ENCODE results near the gene HIPK3. TPM values are rescaled to one million over a fixed set of nuclear protein-coding genes. Genes with fewer than 3 reads are reported as not detected.

Gene HIPK3
- total RNA-seq (ENCODE audit: low replicate concordance), result 63.9 and 75.3 TPM in 2 replicates
- long read RNA-seq, partial matches to known transcripts, result 3 of 13 reads
- long read RNA-seq, other reads (novel, unspliced or antisense), result 9 of 13 reads

DNA sequence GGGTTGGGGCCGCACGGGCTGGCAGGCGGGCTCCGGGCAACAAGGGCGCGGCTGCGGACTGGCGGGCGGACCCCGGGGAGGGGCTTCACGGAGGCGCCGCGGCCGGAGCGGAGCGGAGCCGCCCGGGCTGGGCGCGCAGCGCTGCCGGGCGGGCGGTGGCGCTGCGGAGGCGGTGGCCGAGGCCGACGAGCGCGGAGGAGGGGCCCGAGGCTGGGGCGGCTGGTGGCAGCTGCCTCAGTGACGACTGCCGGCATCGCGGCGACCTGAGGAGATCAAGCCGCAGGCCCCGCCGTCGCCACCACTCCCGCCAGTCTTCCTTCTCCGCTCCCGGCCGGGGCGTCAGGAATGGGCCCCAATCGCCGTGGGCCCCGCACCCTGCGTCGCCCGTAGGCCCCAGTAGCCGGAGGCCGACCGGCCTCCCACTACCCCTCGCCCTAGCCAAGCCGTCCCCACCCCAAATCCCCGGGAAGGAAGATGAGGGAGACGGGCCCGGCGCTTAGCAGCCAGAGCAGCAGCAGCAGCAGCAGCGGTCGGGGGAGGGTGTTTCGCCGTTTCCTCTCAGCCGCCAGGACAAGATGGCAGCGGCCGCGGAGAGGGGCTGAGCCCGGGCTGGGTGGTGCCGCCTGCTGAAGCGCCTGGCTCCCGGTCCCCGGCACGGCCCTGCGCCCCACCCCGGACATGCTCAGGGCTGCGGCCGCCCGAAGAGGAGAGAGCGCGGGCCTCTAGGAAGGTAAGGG, at the start of gene HIPK3:
HIPK3 (plus strand) TSS at position 222 of the 737 bp plus-strand sequence.
- no peaks in the 10 kb centered on the region for H3K9me3 Mint-ChIP-seq
- H3K27ac Mint-ChIP-seq, result peak within 1 kb of the TSS; percentile 96
- H3K27me3 Mint-ChIP-seq, result no peaks in the 10 kb centered on the region
- peak; percentile 90 for DNase-seq (ENCODE audit: extremely low spot score, unreplicated experiment)
- TF ChIP-seq, protein P1, sequence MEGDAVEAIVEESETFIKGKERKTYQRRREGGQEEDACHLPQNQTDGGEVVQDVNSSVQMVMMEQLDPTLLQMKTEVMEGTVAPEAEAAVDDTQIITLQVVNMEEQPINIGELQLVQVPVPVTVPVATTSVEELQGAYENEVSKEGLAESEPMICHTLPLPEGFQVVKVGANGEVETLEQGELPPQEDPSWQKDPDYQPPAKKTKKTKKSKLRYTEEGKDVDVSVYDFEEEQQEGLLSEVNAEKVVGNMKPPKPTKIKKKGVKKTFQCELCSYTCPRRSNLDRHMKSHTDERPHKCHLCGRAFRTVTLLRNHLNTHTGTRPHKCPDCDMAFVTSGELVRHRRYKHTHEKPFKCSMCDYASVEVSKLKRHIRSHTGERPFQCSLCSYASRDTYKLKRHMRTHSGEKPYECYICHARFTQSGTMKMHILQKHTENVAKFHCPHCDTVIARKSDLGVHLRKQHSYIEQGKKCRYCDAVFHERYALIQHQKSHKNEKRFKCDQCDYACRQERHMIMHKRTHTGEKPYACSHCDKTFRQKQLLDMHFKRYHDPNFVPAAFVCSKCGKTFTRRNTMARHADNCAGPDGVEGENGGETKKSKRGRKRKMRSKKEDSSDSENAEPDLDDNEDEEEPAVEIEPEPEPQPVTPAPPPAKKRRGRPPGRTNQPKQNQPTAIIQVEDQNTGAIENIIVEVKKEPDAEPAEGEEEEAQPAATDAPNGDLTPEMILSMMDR (conservative IDR thresholded peaks at IDR 0.05), result peak; percentile 46
- peaks cover 16% of the 10 kb centered on the region for H3K4me1 Mint-ChIP-seq (ENCODE audit: unreplicated experiment)
- no peaks in the 10 kb centered on the region for H3K36me3 Mint-ChIP-seq
- H3K4me3 Mint-ChIP-seq, result peak within 1 kb of the TSS; percentile 95

DNA sequence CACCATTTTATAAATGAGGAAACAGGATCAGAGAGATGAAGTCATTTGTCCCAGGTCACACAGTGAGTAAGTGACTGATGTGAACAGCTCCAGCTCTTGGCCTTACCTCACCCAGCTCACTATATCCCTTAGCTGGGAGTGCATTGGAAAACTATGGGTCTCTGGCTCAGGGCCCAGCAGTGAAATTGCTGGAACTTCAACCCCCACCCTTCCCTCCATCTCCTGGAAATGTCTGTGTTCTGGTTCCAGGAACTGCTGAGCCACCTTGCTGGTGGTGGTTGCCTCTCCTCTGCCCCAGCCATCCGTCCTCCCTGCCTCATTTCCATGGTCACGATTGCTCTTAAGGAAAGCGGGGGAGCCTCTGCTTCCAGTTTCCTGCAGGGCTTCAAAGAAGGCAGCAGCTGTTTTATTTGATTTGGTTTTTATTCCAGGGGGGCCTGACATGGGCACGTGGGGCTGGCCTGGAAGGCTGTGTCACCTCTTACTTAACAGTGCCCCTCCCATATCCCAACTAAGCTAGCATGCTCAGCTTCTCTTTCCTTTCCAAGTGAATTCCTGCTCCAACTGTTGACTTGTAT, 49.7 kb upstream of the HIPK3 start:
- H3K4me1 Mint-ChIP-seq (ENCODE audit: unreplicated experiment), result peaks cover 11% of the 10 kb centered on the region
- no peaks in the 10 kb centered on the region for H3K9me3 Mint-ChIP-seq
- no peak overlapping the region for H3K27ac Mint-ChIP-seq
- TF ChIP-seq, protein P1 (conservative IDR thresholded peaks at IDR 0.05), result no peak
- H3K27me3 Mint-ChIP-seq, result peaks cover 7% of the 10 kb centered on the region
- H3K36me3 Mint-ChIP-seq, result no peaks in the 10 kb centered on the region
- H3K4me3 Mint-ChIP-seq, result no peak overlapping the region
- no peak for DNase-seq (ENCODE audit: extremely low spot score, unreplicated experiment)

DNA sequence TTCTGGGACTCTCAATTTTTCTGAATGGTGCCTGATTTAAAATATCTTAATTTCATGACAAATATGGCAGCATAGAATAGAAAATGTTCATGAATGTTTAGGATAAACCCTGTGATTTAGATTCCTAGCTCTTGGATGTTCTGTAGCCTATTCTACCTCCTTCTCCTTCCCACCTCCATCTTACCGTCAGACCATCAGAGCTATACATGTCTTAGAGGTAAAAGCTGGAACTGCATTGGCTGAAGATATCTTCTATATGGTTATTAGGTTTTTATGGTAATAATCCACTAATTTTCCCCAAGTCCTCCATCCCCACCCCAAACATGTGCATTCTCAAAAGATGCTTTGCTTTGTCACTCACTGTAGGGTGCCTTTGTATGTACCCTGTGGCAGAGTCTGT, 49.0 kb upstream of the HIPK3 start:
- H3K9me3 Mint-ChIP-seq, result no peaks in the 10 kb centered on the region
- TF ChIP-seq, protein P1 (conservative IDR thresholded peaks at IDR 0.05), result peak; percentile 28
- H3K27ac Mint-ChIP-seq, result no peak overlapping the region
- no peak overlapping the region for H3K4me3 Mint-ChIP-seq
- DNase-seq (ENCODE audit: extremely low spot score, unreplicated experiment), result no peak
- peaks cover 7% of the 10 kb centered on the region for H3K27me3 Mint-ChIP-seq
- H3K36me3 Mint-ChIP-seq, result no peaks in the 10 kb centered on the region
- peaks cover 11% of the 10 kb centered on the region for H3K4me1 Mint-ChIP-seq (ENCODE audit: unreplicated experiment)

DNA sequence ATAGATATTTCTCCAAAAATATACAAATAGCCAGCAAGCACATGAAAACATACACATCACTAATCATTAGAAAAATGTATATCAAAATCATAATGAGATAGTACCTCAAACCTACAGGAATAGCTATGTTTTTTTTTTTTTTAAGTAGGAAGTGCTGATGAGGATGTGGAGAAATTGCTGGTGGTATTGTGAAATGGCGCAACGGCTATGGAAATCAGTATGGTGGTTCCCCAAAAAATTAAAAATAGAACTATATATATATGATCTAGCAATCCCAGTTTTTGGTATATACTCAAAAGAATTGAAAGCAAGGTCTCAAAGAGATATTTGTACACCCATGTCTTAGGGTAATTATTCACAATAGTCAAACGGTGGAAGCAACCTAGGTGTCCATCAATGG, 46.0 kb upstream of the HIPK3 start:
- Mint-ChIP-seq H3K4me1 (ENCODE audit: unreplicated experiment) (peaks cover 11% of the 10 kb centered on the region), H3K4me3 (no peak overlapping the region), H3K27ac (no peak overlapping the region), H3K36me3 (no peaks in the 10 kb centered on the region), H3K9me3 (peaks cover 6% of the 10 kb centered on the region), H3K27me3 (peaks cover 13% of the 10 kb centered on the region)
- TF ChIP-seq, protein P1 (conservative IDR thresholded peaks at IDR 0.05), result no peak
- no peak for DNase-seq (ENCODE audit: extremely low spot score, unreplicated experiment)

DNA sequence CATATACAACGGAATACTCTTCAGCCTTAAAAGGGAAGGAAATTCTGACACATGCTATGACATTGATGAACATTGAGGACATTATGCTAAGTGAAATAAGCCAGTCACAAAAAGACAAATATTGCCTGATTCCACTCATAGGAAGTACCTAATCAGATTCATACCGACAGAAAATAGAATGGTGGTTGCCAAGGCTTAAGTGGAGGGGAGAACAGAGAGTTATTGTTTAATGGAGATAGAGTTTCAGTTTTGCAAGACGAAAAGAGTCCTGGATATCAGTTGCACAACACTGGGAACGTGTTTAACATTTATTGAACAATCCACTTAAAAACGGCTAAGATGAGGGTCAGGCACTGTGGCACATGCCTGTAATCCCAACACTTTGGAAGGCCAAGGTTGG, 45.6 kb upstream of the HIPK3 start:
- Mint-ChIP-seq H3K27me3 (peaks cover 13% of the 10 kb centered on the region), H3K36me3 (no peaks in the 10 kb centered on the region), H3K4me3 (no peak overlapping the region), H3K4me1 (ENCODE audit: unreplicated experiment) (peaks cover 11% of the 10 kb centered on the region), H3K27ac (no peak overlapping the region), H3K9me3 (peaks cover 6% of the 10 kb centered on the region)
- DNase-seq (ENCODE audit: extremely low spot score, unreplicated experiment), result no peak
- TF ChIP-seq, protein P1 (conservative IDR thresholded peaks at IDR 0.05), result no peak

All from type B pancreatic cell (in vitro differentiated cells).